ENCODE results near the gene COPB1.

GRCh38 chr11:14502039-14502438, 2.4 kb upstream of the COPB1 start:
- no peak for TF ChIP-seq EZH2phosphoT487 (IDR thresholded peaks at IDR 0.05; ENCODE audit: low read depth)
- TF ChIP-seq, protein P1, sequence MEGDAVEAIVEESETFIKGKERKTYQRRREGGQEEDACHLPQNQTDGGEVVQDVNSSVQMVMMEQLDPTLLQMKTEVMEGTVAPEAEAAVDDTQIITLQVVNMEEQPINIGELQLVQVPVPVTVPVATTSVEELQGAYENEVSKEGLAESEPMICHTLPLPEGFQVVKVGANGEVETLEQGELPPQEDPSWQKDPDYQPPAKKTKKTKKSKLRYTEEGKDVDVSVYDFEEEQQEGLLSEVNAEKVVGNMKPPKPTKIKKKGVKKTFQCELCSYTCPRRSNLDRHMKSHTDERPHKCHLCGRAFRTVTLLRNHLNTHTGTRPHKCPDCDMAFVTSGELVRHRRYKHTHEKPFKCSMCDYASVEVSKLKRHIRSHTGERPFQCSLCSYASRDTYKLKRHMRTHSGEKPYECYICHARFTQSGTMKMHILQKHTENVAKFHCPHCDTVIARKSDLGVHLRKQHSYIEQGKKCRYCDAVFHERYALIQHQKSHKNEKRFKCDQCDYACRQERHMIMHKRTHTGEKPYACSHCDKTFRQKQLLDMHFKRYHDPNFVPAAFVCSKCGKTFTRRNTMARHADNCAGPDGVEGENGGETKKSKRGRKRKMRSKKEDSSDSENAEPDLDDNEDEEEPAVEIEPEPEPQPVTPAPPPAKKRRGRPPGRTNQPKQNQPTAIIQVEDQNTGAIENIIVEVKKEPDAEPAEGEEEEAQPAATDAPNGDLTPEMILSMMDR (IDR thresholded peaks at IDR 0.05; ENCODE audit: low read depth, low read length): no peak

Data from OCI-LY3 (cell line).